Choroid plexus epithelial cell (primary cell): Measurements from ENCODE around the gene SPPL2B.

Experiments used
- DNase-seq: peaks from one replicate; pipeline ENCODE4 v3.0.0-alpha.2; 2010; ENCODE audit warnings: low read depth
- H3K4me3 ChIP-seq: 2 replicates; pipeline ENCODE4 v1.5.1; 2011; ENCODE audit warnings: low read depth, mild to moderate bottlenecking, control low read depth, low read length, moderate library complexity
- TF ChIP-seq, protein P1 (sequence below): conservative IDR thresholded peaks from 2 replicates; pipeline ENCODE4 v1.5.1; 2011; ENCODE audit warnings: low read depth, mild to moderate bottlenecking, control low read depth, inconsistent platforms, low read length, moderate library complexity

Gene SPPL2B

DNA sequence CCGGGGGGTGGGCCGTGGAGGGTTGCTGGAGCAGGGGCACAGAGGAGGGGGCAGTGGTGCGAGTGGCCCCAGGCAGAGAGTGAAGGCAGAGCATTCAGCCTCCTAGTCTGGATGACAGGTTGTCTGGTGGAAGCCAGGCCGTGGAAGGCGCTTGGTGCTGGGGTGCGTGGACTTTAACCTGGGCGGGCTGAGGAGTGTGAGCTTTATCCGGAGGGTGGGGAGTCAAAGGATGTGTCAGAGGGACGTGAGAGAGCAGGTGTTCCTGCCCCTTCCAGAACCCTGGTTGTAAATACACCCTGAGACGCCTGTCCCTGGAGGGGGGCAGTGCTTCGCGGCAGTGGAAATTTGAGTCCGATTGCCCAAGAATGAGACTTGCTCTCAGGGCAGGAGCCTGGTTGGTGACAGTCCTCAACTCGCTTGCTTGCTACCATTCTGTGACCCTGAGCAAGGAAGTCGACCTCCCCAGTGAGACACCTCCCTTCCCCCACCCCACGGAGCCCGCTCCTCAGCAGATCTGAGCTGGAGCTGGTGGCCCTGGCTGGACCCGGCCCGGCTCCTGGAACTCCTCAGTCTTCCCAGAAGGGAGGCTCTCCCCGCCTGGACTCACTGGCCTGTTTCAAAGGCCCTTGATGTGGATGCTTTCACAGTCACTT, 2.3 kb downstream of the SPPL2B start:
- DNase-seq, result no peak
- TF ChIP-seq, protein P1, sequence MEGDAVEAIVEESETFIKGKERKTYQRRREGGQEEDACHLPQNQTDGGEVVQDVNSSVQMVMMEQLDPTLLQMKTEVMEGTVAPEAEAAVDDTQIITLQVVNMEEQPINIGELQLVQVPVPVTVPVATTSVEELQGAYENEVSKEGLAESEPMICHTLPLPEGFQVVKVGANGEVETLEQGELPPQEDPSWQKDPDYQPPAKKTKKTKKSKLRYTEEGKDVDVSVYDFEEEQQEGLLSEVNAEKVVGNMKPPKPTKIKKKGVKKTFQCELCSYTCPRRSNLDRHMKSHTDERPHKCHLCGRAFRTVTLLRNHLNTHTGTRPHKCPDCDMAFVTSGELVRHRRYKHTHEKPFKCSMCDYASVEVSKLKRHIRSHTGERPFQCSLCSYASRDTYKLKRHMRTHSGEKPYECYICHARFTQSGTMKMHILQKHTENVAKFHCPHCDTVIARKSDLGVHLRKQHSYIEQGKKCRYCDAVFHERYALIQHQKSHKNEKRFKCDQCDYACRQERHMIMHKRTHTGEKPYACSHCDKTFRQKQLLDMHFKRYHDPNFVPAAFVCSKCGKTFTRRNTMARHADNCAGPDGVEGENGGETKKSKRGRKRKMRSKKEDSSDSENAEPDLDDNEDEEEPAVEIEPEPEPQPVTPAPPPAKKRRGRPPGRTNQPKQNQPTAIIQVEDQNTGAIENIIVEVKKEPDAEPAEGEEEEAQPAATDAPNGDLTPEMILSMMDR, result no peak
- no peak overlapping the region for H3K4me3 ChIP-seq

DNA sequence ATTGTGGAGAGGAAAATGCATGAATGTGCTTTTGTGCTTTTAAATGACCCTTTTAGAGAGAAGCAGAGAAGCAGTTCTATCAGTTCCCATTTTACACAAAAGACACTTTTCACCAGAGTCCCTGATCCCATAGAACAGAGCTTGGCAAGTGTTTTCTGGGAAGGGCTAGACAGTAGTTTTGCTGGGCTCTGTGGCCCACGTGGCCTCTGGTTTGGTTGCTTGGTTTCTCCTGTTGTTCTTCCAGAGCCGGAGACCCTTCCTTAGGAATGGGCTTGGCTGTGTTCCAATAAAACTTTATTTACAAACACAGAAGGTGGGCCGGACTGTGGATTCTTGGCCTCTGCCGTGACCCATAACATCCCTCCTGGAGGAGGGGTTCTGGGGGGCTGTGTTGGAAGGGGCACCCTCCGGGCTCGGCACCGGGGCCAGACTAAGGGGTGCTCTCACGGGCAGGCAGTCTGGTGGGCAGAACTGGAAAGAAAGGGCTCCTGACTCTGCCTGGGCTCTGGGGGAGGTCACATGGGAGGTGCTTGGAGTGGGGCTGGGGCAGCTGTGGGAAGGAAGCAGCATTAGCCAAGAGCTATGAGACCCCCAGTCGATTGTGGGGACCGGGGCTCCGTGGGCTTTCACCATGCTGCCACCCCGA, 3.2 kb downstream of the SPPL2B start:
- H3K4me3 ChIP-seq, result no peak overlapping the region

DNA sequence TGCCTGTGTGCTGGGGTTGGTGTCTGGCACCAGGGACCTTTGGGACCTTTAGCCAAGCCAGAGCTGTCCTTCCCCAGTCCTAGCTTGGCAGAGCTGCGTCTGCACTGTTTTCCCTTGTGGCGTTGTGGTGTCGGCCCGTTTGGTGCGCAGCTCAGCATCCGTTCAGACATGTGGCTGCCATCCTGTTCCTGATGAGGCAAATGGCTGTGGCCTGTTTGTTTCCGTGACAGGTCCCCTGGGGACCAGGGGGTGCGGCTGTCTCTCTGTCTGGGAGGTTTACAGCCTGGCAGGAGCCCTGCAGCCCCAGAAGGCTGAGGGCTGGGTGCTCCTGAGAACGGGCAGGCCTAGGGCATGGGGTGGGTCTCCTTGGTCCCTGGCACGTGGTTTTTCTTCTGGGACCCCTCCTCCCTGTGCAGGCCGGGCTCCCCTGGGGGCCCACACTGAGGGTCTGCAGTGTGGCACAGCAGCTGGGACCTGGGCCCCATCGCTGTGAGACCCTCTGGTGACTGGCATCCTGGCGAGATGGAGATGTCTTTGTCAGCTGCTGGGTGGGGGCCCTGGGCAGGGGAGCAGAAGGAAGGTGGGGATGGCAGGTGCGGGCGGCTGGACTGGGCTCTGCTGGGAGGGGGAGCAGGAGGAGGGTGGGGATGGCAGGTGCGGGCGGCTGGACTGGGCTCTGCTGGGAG, 4.0 kb downstream of the SPPL2B start:
- TF ChIP-seq, protein P1, result no peak
- H3K4me3 ChIP-seq, result no peak overlapping the region
- DNase-seq, result no peak

More for the DNA sequence above, 3.2 kb downstream of the SPPL2B start:
- TF ChIP-seq, protein P1, result no peak
- DNase-seq, result no peak

- no peak for DNase-seq
- TF ChIP-seq, protein P1, result no peak
- no peak overlapping the region for H3K4me3 ChIP-seq
Measured at GRCh38 chr19:2333027-2333806, 4.7 kb downstream of the SPPL2B start.

DNA sequence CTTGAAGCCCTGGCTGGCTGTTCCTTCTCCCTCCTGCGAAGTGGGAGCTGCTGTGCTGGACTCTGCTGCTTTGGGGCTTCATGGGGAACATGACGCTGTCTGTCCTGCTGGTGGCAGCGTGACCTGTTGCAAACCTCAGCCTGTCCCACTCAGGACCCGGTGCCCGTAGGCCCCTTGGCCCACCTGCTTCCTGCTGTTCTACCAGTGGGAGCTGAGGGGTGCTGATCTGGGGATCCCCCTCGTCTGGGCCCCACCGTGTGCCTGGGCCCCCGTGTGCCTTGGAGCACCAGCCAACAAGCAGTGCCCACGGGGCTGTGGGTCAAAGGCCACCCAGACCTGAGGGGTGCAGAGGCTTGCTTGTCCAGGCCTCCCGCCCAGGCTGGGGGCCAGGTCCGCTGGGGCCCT, 5.3 kb downstream of the SPPL2B start:
- no peak for DNase-seq
- TF ChIP-seq, protein P1, result no peak
- H3K4me3 ChIP-seq, result no peak overlapping the region

DNA sequence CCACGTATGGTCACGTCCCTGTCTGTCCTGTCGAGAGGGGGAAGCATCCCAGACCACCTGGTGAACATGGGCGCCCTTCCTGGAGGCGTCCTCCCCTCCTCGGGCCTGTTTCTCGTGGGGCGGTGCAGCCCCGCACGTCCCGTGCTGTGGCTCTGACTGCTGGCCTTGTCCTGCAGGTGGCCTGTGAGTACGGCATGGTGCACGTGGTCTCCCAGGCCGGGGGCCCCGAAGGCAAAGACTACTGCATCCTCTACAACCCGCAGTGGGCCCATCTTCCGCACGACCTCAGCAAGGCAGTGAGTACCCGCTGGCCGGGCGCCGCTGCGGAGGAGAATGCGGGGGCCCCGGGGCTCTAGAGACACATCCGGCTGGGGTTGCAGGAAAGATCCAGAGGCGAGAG, 5.9 kb downstream of the SPPL2B start:
- TF ChIP-seq, protein P1, result no peak
- DNase-seq, result no peak
- H3K4me3 ChIP-seq, result no peak overlapping the region
